Thyroid gland (tissue), 4 donors: ENCODE data around the gene MORN4.

Experiments used
- CTCF ChIP-seq, 6 experiments: fragments of 200-600 bp in 3 of 6; fragments of 450-650 bp in 3 of 6; sonication (generic) in 3 of 6; IDR thresholded peaks; one replicate each; pipeline ENCODE4 v1.5.1; 2016 to 2019; ENCODE audit warnings: antibody characterized with exemption in 6 of 6, mild to moderate bottlenecking in 2 of 6, inconsistent platforms in 1 of 6, moderate library complexity in 1 of 6
- POLR2A ChIP-seq, 2 donors: fragments of 450-650 bp; IDR thresholded peaks; one replicate each; pipeline ENCODE4 v1.6.1; 2017; ENCODE audit warnings: antibody characterized with exemption in 2 of 2, mild to moderate bottlenecking in 2 of 2, moderate library complexity in 1 of 2

- no peak for TF ChIP-seq CTCF (IDR thresholded peaks at IDR 0.05)
- no peak for TF ChIP-seq POLR2A (IDR thresholded peaks at IDR 0.05)
These were observed 49.1 kb downstream of the MORN4 start, which contains the start of gene HOGA1 for GRCh38 chr10:97584060-97584797.
